Vagina (tissue), 2 donors: Measurements from ENCODE around the gene OAS1. TPM values are rescaled to one million over a fixed set of nuclear protein-coding genes. Genes with fewer than 3 reads are reported as not detected.

Experiments used
- DNase-seq, 2 donors: peaks; one replicate each; pipeline ENCODE4 v3.0.0-alpha.2; 2017; ENCODE audit errors: extremely low spot score in 2 of 2
- H3K27ac ChIP-seq: fragments of 200-600 bp; sonication (generic); one replicate; pipeline ENCODE4 v1.5.1; 2019
- H3K27me3 ChIP-seq: fragments of 200-600 bp; sonication (generic); one replicate; pipeline ENCODE4 v1.5.1; 2019
- H3K36me3 ChIP-seq, 2 donors: fragments of 200-600 bp; sonication (generic); one replicate each; pipeline ENCODE4 v1.5.1; 2017 to 2019
- H3K4me1 ChIP-seq: fragments of 200-600 bp; sonication (generic); one replicate; pipeline ENCODE4 v1.5.1; 2019
- H3K4me3 ChIP-seq, 2 donors: fragments of 200-600 bp; sonication (generic); 1 replicate in 1 of 2; 2 replicates in 1 of 2; pipeline ENCODE4 v1.5.1; 2016 to 2019
- H3K9me3 ChIP-seq: fragments of 200-600 bp; sonication (generic); one replicate; pipeline ENCODE4 v1.5.1; 2019
- POLR2A ChIP-seq, 2 donors: fragments of 450-650 bp; IDR thresholded peaks; one replicate each; pipeline ENCODE4 v1.6.1; 2017; ENCODE audit warnings: antibody characterized with exemption in 2 of 2, mild to moderate bottlenecking in 2 of 2, moderate library complexity in 2 of 2
- POLR2AphosphoS5 ChIP-seq, 2 donors: sonication (generic); formaldehyde crosslinking; IDR thresholded peaks; one replicate each; pipeline ENCODE4 v1.9.0; 2017; ENCODE audit warnings: antibody characterized with exemption in 2 of 2, mild to moderate bottlenecking in 2 of 2, low read depth in 1 of 2; ENCODE audit not compliant: insufficient read depth in 1 of 2
- intact Hi-C: fragments of 100-400 bp; cut with DNase I; formaldehyde crosslinking; loops from one replicate; pipeline ENCODE4 v1.15.1; 2023
- total RNA-seq: library from RNA; depleted of rRNA; stranded (reverse); fragments of >200 nt; gene quantifications from one replicate; pipeline ENCODE4 v1.2.3, GENCODE V29; 2016
- TF ChIP-seq, protein P1 (sequence below), 3 experiments: fragments of 450-650 bp in 2 of 3; fragments of 200-600 bp in 1 of 3; sonication (generic) in 1 of 3; IDR thresholded peaks; one replicate each; pipeline ENCODE4 v1.5.1; 2017 to 2019; ENCODE audit warnings: antibody characterized with exemption in 3 of 3, mild to moderate bottlenecking in 2 of 3, moderate library complexity in 2 of 3

OAS1 gene
- total RNA-seq, 1 donor from 2014 or later: 30.9 TPM

DNA sequence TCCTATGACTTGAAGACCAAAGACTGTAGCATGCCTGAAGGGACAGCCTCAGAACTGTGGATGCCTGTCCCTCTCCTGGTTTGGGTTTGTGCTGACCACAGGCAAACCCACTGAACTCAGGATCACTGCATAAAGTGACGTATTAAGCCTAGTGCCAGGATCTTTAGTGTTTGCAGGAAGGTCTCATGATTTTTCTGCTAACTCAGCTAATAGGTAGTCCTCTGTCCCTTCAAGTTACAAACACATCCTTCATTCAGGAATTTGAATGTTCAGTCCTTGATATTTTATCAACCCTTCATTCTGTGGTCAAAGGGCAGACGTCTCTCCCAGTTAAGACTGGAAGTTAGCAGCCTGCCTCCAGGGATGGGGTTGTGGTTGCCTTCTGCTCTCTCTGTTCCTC lies 21.2 kb downstream of the OAS1 start:
- H3K4me3 ChIP-seq: no peak overlapping the region
- no peaks in the 10 kb centered on the region for H3K27me3 ChIP-seq
- TF ChIP-seq, protein P1, sequence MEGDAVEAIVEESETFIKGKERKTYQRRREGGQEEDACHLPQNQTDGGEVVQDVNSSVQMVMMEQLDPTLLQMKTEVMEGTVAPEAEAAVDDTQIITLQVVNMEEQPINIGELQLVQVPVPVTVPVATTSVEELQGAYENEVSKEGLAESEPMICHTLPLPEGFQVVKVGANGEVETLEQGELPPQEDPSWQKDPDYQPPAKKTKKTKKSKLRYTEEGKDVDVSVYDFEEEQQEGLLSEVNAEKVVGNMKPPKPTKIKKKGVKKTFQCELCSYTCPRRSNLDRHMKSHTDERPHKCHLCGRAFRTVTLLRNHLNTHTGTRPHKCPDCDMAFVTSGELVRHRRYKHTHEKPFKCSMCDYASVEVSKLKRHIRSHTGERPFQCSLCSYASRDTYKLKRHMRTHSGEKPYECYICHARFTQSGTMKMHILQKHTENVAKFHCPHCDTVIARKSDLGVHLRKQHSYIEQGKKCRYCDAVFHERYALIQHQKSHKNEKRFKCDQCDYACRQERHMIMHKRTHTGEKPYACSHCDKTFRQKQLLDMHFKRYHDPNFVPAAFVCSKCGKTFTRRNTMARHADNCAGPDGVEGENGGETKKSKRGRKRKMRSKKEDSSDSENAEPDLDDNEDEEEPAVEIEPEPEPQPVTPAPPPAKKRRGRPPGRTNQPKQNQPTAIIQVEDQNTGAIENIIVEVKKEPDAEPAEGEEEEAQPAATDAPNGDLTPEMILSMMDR (IDR thresholded peaks at IDR 0.05): no peak
- no peak for TF ChIP-seq POLR2A (IDR thresholded peaks at IDR 0.05)
- no peak for TF ChIP-seq POLR2AphosphoS5 (IDR thresholded peaks at IDR 0.05; ENCODE audit: insufficient read depth in 1 of 2, low read depth in 1 of 2)
- intact Hi-C loops: no loop called here
- H3K27ac ChIP-seq: no peak overlapping the region
- H3K4me1 ChIP-seq: no peaks in the 10 kb centered on the region
- DNase-seq: no peak
- no peaks in the 10 kb centered on the region for H3K36me3 ChIP-seq
- H3K9me3 ChIP-seq: no peaks in the 10 kb centered on the region

DNA sequence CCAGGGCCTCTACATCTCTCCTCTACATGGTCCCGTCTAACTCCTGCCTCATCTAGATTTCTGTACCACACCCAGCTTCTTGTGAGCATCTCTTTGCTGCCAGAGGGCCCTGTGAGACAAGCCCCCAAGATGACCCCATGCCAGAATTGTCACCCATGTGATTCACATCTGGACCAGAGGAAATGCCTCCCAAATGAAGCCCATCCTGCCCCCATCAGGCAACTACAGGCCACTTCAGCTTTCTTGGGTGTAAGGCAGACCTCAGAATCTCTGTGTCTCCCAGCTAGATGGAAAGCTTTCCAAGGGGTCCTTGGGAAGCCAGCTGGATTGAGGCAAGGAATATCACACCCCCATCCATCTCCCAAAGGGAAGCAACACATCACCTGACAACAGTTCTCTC lies 22.2 kb downstream of the OAS1 start:
- Histone ChIP-seq H3K4me1 (no peaks in the 10 kb centered on the region), H3K27ac (no peak overlapping the region)

DNA sequence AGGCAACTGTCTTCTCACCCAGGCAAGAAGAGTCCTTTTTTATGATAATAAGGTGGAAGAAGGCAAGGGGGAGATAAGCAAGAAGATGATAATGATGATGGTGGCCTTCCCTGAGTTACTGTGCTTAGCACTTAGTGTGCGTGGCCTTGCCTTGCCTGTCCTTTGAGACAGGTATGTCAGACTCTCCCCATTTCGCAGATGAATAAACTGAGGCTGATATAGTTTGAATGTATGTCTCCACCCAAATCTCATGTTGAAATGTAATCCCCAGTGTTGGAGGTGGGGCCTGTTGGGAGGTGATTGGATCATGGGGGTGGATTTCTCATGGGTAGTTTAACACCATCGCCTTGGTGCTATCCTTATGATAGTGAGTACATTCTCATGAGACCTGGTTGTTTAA lies 23.0 kb downstream of the OAS1 start:
- intact Hi-C loops: no loop called here

More for the DNA sequence above, 22.2 kb downstream of the OAS1 start:
- no peak overlapping the region for H3K4me3 ChIP-seq
- H3K9me3 ChIP-seq: no peaks in the 10 kb centered on the region
- intact Hi-C loops: no loop called here
- H3K27me3 ChIP-seq: no peaks in the 10 kb centered on the region
- no peaks in the 10 kb centered on the region for H3K36me3 ChIP-seq
- DNase-seq: peak in 1 of 2 donors; percentile 64
- TF ChIP-seq, protein P1 (IDR thresholded peaks at IDR 0.05): no peak
- TF ChIP-seq POLR2AphosphoS5 (IDR thresholded peaks at IDR 0.05; ENCODE audit: insufficient read depth in 1 of 2, low read depth in 1 of 2) (no peak), POLR2A (IDR thresholded peaks at IDR 0.05) (no peak)

DNA sequence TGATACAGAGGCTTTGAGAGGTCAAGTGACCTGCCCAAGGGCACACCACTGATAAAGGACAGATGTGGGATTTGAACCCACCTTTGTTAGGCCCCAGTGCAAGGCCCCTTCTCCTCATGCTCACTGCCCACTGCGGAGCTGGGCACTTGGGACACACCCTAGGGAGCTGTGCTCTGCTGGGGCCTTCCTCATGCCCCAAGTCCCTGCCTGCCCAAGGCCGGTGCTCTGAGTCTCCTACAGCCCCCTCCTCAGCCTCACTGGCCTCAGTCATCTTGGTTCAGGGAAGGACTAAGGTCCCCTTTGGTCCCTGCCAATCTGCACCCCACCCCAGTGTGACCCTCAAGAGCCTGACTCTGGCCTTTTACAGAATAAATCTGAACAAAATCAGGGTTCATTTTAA lies 23.6 kb downstream of the OAS1 start:
- intact Hi-C loops: no loop called here

More for the DNA sequence above, 23.0 kb downstream of the OAS1 start:
- DNase-seq: no peak
- H3K27ac ChIP-seq: no peak overlapping the region
- no peaks in the 10 kb centered on the region for H3K27me3 ChIP-seq
- no peaks in the 10 kb centered on the region for H3K9me3 ChIP-seq
- no peaks in the 10 kb centered on the region for H3K36me3 ChIP-seq
- TF ChIP-seq, protein P1 (IDR thresholded peaks at IDR 0.05): no peak
- TF ChIP-seq POLR2AphosphoS5 (IDR thresholded peaks at IDR 0.05; ENCODE audit: insufficient read depth in 1 of 2, low read depth in 1 of 2): no peak
- no peak for TF ChIP-seq POLR2A (IDR thresholded peaks at IDR 0.05)
- H3K4me3 ChIP-seq: no peak overlapping the region
- no peaks in the 10 kb centered on the region for H3K4me1 ChIP-seq

DNA sequence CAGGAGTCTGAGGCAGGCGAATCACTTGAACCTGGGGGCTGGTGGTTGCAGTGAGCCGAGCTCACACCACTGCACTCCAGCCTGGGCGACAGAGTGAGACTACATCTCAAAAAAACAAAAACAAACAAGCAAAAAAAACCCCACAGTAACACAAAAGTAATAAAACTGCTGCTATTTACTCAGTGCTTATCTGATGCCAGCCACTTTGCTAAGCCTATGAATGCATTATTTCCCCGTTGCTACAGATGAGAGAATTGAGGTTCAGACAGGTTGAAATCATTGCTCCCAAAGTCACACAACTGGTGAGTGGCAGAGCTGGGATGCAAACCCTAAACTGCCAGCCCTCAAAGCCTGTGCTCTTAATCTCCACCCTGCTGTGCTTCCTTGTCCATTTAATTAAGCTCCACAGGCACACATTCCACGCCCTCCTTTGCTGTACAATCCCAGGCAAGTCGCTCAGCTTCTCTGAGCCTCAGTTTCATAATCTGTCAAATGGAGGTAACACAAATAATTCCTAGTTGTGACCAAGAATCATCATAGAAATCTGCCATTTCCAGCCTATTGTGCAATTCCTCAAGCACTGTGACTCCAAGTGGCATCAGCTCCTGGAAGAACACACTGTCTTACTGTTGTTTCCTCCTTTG lies 25.8 kb downstream of the OAS1 start:
- Histone ChIP-seq H3K9me3 (no peaks in the 10 kb centered on the region), H3K27ac (no peak overlapping the region), H3K4me1 (no peaks in the 10 kb centered on the region), H3K4me3 (no peak overlapping the region), H3K27me3 (no peaks in the 10 kb centered on the region), H3K36me3 (no peaks in the 10 kb centered on the region)
- DNase-seq: no peak
- TF ChIP-seq, protein P1 (IDR thresholded peaks at IDR 0.05): no peak
- TF ChIP-seq POLR2AphosphoS5 (IDR thresholded peaks at IDR 0.05; ENCODE audit: insufficient read depth in 1 of 2, low read depth in 1 of 2) (no peak), POLR2A (IDR thresholded peaks at IDR 0.05) (no peak)
- intact Hi-C loops: no loop called here

More for the DNA sequence above, 23.6 kb downstream of the OAS1 start:
- DNase-seq: peak in 1 of 2 donors; percentile 82
- Histone ChIP-seq H3K9me3 (no peaks in the 10 kb centered on the region), H3K4me1 (no peaks in the 10 kb centered on the region), H3K27ac (no peak overlapping the region), H3K4me3 (no peak overlapping the region), H3K27me3 (no peaks in the 10 kb centered on the region), H3K36me3 (no peaks in the 10 kb centered on the region)
- TF ChIP-seq, protein P1 (IDR thresholded peaks at IDR 0.05): no peak
- TF ChIP-seq POLR2A (IDR thresholded peaks at IDR 0.05) (no peak), POLR2AphosphoS5 (IDR thresholded peaks at IDR 0.05; ENCODE audit: insufficient read depth in 1 of 2, low read depth in 1 of 2) (no peak)
